Adrenal gland (tissue), 12 donors: ENCODE results near the gene KNTC1. TPM values are rescaled to one million over a fixed set of nuclear protein-coding genes. Genes with fewer than 3 reads are reported as not detected.

Experiments used
- DNase-seq, 7 donors: peaks; one replicate each; pipeline ENCODE4 v3.0.0-alpha.2; 2019 to 2020
- H3K27ac ChIP-seq, 5 donors: fragments of 200-600 bp; sonication (generic) in 4 of 5; 1 replicate in 3 of 5; 2 replicates in 2 of 5; pipeline versions ENCODE4 v1.5.1 to v1.8.0; 2016 to 2020; ENCODE audit warnings: mild to moderate bottlenecking in 1 of 5
- H3K27me3 ChIP-seq: fragments of 200-600 bp; 2 replicates; pipeline ENCODE4 v1.8.0; 2021
- H3K36me3 ChIP-seq, 2 donors: fragments of 200-600 bp; replicated peaks in 1 of 2; 1 replicate in 1 of 2; 2 replicates in 1 of 2; pipeline versions ENCODE4 v1.5.1 to v1.8.0; 2018 to 2022
- H3K4me1 ChIP-seq, 2 donors: fragments of 200-600 bp; replicated peaks in 1 of 2; 1 replicate in 1 of 2; 2 replicates in 1 of 2; pipeline versions ENCODE4 v1.5.1 to v1.8.0; 2018 to 2021
- H3K4me3 ChIP-seq, 4 donors: fragments of 200-600 bp; sonication (generic) in 3 of 4; one replicate each; pipeline ENCODE4 v1.5.1; 2016 to 2018
- H3K9me3 ChIP-seq, 3 donors: fragments of 200-600 bp; sonication (generic) in 1 of 3; replicated peaks in 1 of 3; 1 replicate in 2 of 3; 2 replicates in 1 of 3; pipeline versions ENCODE4 v1.5.1 to v1.8.0; 2016 to 2021
- POLR2A ChIP-seq, 2 donors: fragments of 450-650 bp; IDR thresholded peaks; one replicate each; pipeline ENCODE4 v1.6.1; 2017; ENCODE audit warnings: antibody characterized with exemption in 2 of 2, mild to moderate bottlenecking in 2 of 2, moderate library complexity in 1 of 2
- WGBS, 4 donors: extraction: QIAGEN DNeasy Blood & Tissue Kit in 2 of 4; methylation state at CpG; one replicate each; pipeline versions ENCODE4 v1.1.5 to v1.1.7; 2013 to 2017; 5-methylcytosine and 5-hydroxymethylcytosine counted together
- intact Hi-C, 2 donors: fragments of 100-400 bp; cut with DNase I; formaldehyde crosslinking; loops; one replicate each; pipeline versions ENCODE4 v1.14.1 to v1.15.0; 2022 to 2023
- polyA plus RNA-seq, 3 donors: library from polyadenylated mRNA; stranded (reverse); fragments of 200-250 nt in 2 of 3; fragments of 350-450 nt in 1 of 3; fragmentation: Illumina TruSeq in 1 of 3; extraction: RNeasy Lipid Tissue Mini Kit (QIAGEN cat#74804) in 1 of 3; gene quantifications; one replicate each; pipeline ENCODE4 v1.2.3, GENCODE V29; 2013 to 2014
- total RNA-seq, 9 donors: library from RNA; depleted of rRNA in 4 of 9; stranded (reverse); fragments of >200 nt in 4 of 9; fragments of 120-200 nt in 1 of 9; fragmentation: NEBNext Ultra II Directional in 1 of 9; extraction: Animal tissue kit (Norgen Biotek cat#: 25700) in 1 of 9; gene quantifications; one replicate each; pipeline versions ENCODE4 v1.1.0 to v1.2.4, GENCODE V29; 2013 to 2023
- TF ChIP-seq, protein P1 (sequence below), 6 experiments: fragments of 450-650 bp in 4 of 6; fragments of 200-600 bp in 2 of 6; sonication (generic) in 1 of 6; IDR thresholded peaks; 1 replicate in 5 of 6; 2 replicates in 1 of 6; pipeline versions ENCODE4 v1.5.1 to v1.8.0; 2016 to 2021; ENCODE audit warnings: antibody characterized with exemption in 6 of 6, mild to moderate bottlenecking in 2 of 6, moderate library complexity in 1 of 6
- donor health status: healthy with polysubstance abuse.
- donor health status: Bipolar disorder and iron deficiency.
- donor health status: DM: yes; HTN: yes; CAD: no.
- donor health status: DM: no; HTN: no; CAD: no.
- donor health status: DM: no; HTN: no; CAD: no.
- donor health status: DM: yes; HTN: yes; CAD: no.

The KNTC1 gene
- total and polyA plus RNA-seq, 12 donors = 5.7 to 38.5 (median 13.8) TPM

DNA sequence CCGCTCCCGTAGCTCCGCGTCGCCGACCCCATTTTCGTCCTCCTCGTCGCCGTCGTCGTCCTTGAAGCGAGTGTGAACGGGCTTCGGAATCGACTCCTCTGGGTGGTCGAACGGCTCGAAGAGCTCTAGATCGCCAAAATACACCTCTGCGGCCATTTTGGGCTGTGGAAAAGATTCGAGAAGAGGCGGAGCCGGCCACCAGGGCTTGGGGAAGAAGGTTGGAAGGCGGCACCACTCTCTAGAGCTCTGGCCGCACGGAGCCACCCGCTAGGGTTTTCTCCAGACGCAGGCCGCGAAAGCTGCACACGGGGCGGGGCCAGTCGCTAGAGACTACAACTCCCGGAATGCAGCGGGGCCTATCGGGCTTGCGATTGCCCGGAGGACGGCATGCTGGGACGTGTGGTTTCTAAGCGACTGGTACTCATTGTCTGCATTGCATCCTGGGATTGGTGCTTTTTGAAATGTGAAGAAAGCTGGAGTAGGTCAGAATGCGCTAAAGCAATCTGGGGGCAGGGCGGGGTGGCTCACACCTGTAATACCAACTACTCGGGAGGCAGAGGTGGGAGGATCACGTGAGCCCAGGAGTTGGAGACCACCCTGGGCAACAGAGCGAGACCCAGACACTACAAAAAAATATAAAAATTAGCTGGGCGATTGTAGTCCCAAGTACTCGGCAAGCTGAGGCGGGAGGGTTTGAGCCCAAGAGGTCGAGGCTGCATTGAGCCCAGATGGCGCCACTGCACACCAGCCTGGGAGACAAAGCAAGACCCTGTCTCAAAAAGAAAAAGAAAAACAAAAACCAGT is 26.2 kb upstream of the KNTC1 start, which contains the start of gene ZCCHC8:
ZCCHC8 (minus strand) TSS at position 248 of the 804 bp plus-strand sequence; CDS start at position 156, 92 bp downstream.
- TF ChIP-seq, protein P1, sequence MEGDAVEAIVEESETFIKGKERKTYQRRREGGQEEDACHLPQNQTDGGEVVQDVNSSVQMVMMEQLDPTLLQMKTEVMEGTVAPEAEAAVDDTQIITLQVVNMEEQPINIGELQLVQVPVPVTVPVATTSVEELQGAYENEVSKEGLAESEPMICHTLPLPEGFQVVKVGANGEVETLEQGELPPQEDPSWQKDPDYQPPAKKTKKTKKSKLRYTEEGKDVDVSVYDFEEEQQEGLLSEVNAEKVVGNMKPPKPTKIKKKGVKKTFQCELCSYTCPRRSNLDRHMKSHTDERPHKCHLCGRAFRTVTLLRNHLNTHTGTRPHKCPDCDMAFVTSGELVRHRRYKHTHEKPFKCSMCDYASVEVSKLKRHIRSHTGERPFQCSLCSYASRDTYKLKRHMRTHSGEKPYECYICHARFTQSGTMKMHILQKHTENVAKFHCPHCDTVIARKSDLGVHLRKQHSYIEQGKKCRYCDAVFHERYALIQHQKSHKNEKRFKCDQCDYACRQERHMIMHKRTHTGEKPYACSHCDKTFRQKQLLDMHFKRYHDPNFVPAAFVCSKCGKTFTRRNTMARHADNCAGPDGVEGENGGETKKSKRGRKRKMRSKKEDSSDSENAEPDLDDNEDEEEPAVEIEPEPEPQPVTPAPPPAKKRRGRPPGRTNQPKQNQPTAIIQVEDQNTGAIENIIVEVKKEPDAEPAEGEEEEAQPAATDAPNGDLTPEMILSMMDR (IDR thresholded peaks at IDR 0.05) = peak in 3 of 6 experiments; percentile 18 to 37 (median 35)
- TF ChIP-seq POLR2A (IDR thresholded peaks at IDR 0.05) = peak; percentile 94 to 99
- DNase-seq = peak; percentile 97 to 99 (median 98)
- Histone ChIP-seq H3K27me3 (no peaks in the 10 kb centered on the region), H3K36me3 (peaks cover 0 to 32% of the 10 kb centered on the region in 2 donors), H3K4me1 (peaks cover 15 to 30% of the 10 kb centered on the region in 2 donors), H3K4me3 (peak within 1 kb of the TSS; percentile 48 to 82 (median 58)), H3K27ac (peak within 1 kb of the TSS; percentile 90 to 99 (median 97)), H3K9me3 (no peaks in the 10 kb centered on the region)
- intact Hi-C loops = no loop called here
- WGBS, 4 donors = 2 to 5% (median 2%) methylated on average over 16 to 52 of the region's 52 CpGs

DNA sequence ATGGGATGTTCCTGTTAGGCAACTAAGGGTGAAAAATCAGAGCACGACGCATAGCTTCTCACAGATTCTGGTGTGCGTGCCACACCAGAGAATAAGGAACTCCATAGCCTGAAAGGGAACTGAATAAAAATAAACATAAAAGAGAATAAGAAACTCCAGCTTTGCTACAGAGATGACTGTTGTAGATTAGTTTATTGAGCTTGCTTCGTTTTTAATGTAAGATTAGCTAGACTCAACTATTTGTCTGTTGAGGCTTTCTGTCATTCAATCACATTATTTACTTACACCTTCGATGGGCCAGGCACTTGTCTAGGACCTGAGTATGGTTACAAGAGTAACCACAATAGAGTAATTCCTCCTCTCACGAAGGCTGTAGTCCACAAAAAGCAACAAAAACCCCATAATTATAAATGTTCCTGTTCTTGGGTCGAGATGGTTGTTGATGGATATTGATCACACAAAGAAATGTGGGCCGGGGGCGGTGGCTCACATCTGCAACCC is 25.5 kb upstream of the KNTC1 start:
- intact Hi-C loops = no loop called here
- 75 to 81% (median 79%) methylated on average over 9 of the region's 9 CpGs for WGBS, 4 donors
- H3K36me3 ChIP-seq = peaks cover 0 to 38% of the 10 kb centered on the region in 2 donors
- no peak for DNase-seq
- H3K4me3 ChIP-seq = peak overlapping the region in 1 of 4 donors; percentile 82
- H3K4me1 ChIP-seq = peaks cover 15 to 30% of the 10 kb centered on the region in 2 donors
- H3K27me3 ChIP-seq = no peaks in the 10 kb centered on the region
- peak overlapping the region; percentile 29 to 97 (median 39) for H3K27ac ChIP-seq
- no peak for TF ChIP-seq POLR2A (IDR thresholded peaks at IDR 0.05)
- TF ChIP-seq, protein P1 (IDR thresholded peaks at IDR 0.05) = no peak
- no peaks in the 10 kb centered on the region for H3K9me3 ChIP-seq

DNA sequence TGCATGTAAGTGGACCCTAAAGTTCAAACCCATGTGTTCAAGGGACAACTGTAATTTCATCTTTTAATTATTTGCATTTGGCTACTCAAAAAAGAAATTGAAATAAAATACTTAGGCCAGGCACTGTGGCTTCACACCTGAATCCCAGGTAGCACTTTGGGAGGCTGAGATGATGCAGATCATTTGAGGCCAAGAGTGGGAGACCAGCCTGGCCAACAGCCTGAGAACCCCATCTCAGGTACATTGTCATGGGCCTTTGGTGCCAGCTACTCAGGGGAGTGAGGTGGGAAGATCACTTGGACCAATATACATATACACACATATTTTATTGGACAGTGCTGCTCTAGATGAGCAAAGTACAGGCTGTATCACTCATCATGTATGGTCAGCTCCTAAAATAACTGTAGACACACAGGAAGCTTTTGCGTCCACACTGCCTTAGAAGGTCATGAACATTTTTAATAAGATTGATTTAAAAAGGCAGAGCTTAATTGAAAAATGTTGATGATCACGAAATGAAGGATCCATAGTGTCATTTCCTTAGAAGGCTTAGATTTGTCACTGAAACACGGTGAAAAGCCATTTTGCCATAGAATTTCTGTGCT is 23.8 kb upstream of the KNTC1 start:
- H3K27me3 ChIP-seq = no peaks in the 10 kb centered on the region
- peaks cover 0 to 55% of the 10 kb centered on the region in 2 donors for H3K36me3 ChIP-seq
- peaks cover 15 to 22% of the 10 kb centered on the region in 2 donors for H3K4me1 ChIP-seq
- intact Hi-C loops = no loop called here
- DNase-seq = no peak
- WGBS, 4 donors = 72 to 80% (median 77%) methylated on average over 3 of the region's 3 CpGs
- TF ChIP-seq POLR2A (IDR thresholded peaks at IDR 0.05) = no peak
- TF ChIP-seq, protein P1 (IDR thresholded peaks at IDR 0.05) = no peak
- H3K27ac ChIP-seq = no peak overlapping the region
- no peak overlapping the region for H3K4me3 ChIP-seq
- no peaks in the 10 kb centered on the region for H3K9me3 ChIP-seq
